GM19099 (cell line): Measurements from ENCODE around the gene TBPL1.

ENCODE experiments used
- POLR2A ChIP-seq: IDR thresholded peaks from 3 replicates; pipeline ENCODE4 v1.6.1; 2011; ENCODE audit warnings: low read depth; ENCODE audit not compliant: insufficient read length; ENCODE audit errors: extremely low read depth

Gene TBPL1

GRCh38 chr6:134039116-134039515, 86.1 kb downstream of the TBPL1 start:
- TF ChIP-seq POLR2A, result no peak
